HepG2 (cell line): ENCODE measurements around the gene QSER1. TPM values are rescaled to one million over a fixed set of nuclear protein-coding genes. Genes with fewer than 3 reads are reported as not detected.

Experiments used
- ATAC-seq: fragments of 200-7000 bp; cut with Tn5 transposase; 3 replicates; pipeline ENCODE4 v1.9.1; 2020; ENCODE audit warnings: mild to moderate bottlenecking, moderate library complexity
- BruUV-seq: library from RNA; stranded (reverse); fragments of 400-500 nt; replicated peaks from 2 replicates; lab custom pipeline; 2021; lab: Mats Ljungman, UMichigan
- CTCF ChIA-PET: fragments of 300-600 bp; formaldehyde crosslinking; extraction: SDS; loops from one replicate; lab custom pipeline; 2021; ENCODE audit warnings: low total read pairs, inconsistent platforms, low intra/inter-chr PET ratio; lab: Yijun Ruan, JAX
- POLR2A ChIA-PET: fragments of 350-600 bp; sonication (Branson Sonifier 250); formaldehyde crosslinking; loops from one replicate; lab custom pipeline; 2020; ENCODE audit warnings: antibody characterized with exemption, inconsistent platforms; lab: Yijun Ruan, JAX
- DNase-seq: peaks from one replicate; pipeline ENCODE4 v3.0.0-alpha.2; 2015; ENCODE audit warnings: low spot score
- FAIRE-seq: peaks from 3 replicates; lab custom pipeline; 2011; peaks lifted over from hg19 to GRCh38; lab: Jason Lieb, UNC
- H2AFZ ChIP-seq: one replicate; pipeline ENCODE4 v1.6.1; 2011; ENCODE audit warnings: low read length, inconsistent platforms
- H3K27ac ChIP-seq: fragments of 300-600 bp; 3 replicates; pipeline ENCODE4 v1.8.0; 2011; ENCODE audit warnings: mixed run types, mild to moderate bottlenecking, mixed read lengths, low read length, inconsistent platforms; ENCODE audit not compliant: insufficient read depth; ENCODE audit errors: extremely low read length
- H3K27me3 ChIP-seq, 2 experiments: fragments of 200-600 bp in 1 of 2; 2 replicates in 1 of 2; 3 replicates in 1 of 2; pipeline versions ENCODE4 v1.6.0 to v1.8.0; 2011; ENCODE audit warnings: low read length in 2 of 2, mild to moderate bottlenecking in 2 of 2, moderate library complexity in 2 of 2, inconsistent platforms in 1 of 2; ENCODE audit not compliant: insufficient read depth in 2 of 2, control insufficient read depth in 1 of 2
- H3K36me3 ChIP-seq, 2 experiments: fragments of 200-600 bp in 1 of 2; replicated peaks in 1 of 2; 2 replicates in 1 of 2; 3 replicates in 1 of 2; pipeline versions ENCODE4 v1.5.1 to v1.8.0; 2011; ENCODE audit warnings: low read length in 2 of 2, inconsistent platforms in 1 of 2; ENCODE audit not compliant: insufficient read depth in 2 of 2, control insufficient read depth in 1 of 2
- H3K4me1 ChIP-seq: 2 replicates; pipeline ENCODE4 v1.5.1; 2012; ENCODE audit warnings: low read length, inconsistent platforms; ENCODE audit not compliant: insufficient read depth
- H3K4me2 ChIP-seq: 2 replicates; pipeline ENCODE4 v1.6.0; 2011; ENCODE audit warnings: low read depth, low read length, inconsistent platforms
- H3K4me3 ChIP-seq, 3 experiments: fragments of 200-600 bp in 1 of 3; sonication (generic), shearing (Covaris generic) in 1 of 3; replicated peaks in 1 of 3; 2 replicates each; pipeline ENCODE4 v1.5.1; 2011 to 2016; ENCODE audit warnings: low read length in 3 of 3, inconsistent platforms in 2 of 3, low read depth in 2 of 3, mild to moderate bottlenecking in 2 of 3, control low read depth in 1 of 3, mixed read lengths in 1 of 3; ENCODE audit not compliant: insufficient read depth in 1 of 3
- H3K79me2 ChIP-seq: one replicate; pipeline ENCODE4 v1.6.1; 2011; ENCODE audit warnings: low read length, inconsistent platforms; ENCODE audit not compliant: insufficient read depth
- H3K9ac ChIP-seq: 2 replicates; pipeline ENCODE4 v1.6.0; 2011; ENCODE audit warnings: mild to moderate bottlenecking, low read depth, low read length, inconsistent platforms; ENCODE audit not compliant: insufficient read depth
- H3K9me3 ChIP-seq: 2 replicates; pipeline ENCODE4 v1.5.1; 2012; ENCODE audit warnings: mild to moderate bottlenecking, low read length
- H4K20me1 ChIP-seq: 2 replicates; pipeline ENCODE4 v1.6.0; 2011; ENCODE audit warnings: inconsistent platforms, mild to moderate bottlenecking, low read length, moderate library complexity; ENCODE audit not compliant: insufficient read depth
- DMAP1 ChIP-seq: IDR thresholded peaks from 2 replicates; pipeline ENCODE4 v1.6.1; 2016
- EEA1 ChIP-seq: sonication (generic); formaldehyde crosslinking; IDR thresholded peaks from 2 replicates; pipeline ENCODE4 v1.5.1; 2020; ENCODE audit warnings: mild to moderate bottlenecking, missing genetic modification reagents, borderline replicate concordance
- HDAC1 ChIP-seq: sonication (generic); formaldehyde crosslinking; IDR thresholded peaks from 2 replicates; pipeline ENCODE4 v1.5.1; 2020; ENCODE audit warnings: mild to moderate bottlenecking, missing genetic modification reagents
- HIVEP1 ChIP-seq: sonication (generic); formaldehyde crosslinking; IDR thresholded peaks from 2 replicates; pipeline ENCODE4 v1.4.0; 2020; ENCODE audit warnings: mild to moderate bottlenecking, missing genetic modification reagents
- IRF2 ChIP-seq: IDR thresholded peaks from 2 replicates; pipeline ENCODE4 v1.6.1; 2018; ENCODE audit warnings: missing genetic modification reagents, missing compliant biosample characterization
- KDM5A ChIP-seq: fragments of 200-600 bp; sonication (generic); IDR thresholded peaks from 2 replicates; pipeline ENCODE4 v1.7.0; 2018; ENCODE audit warnings: antibody characterized with exemption, mild to moderate bottlenecking, low read length, borderline replicate concordance
- MBD4 ChIP-seq: IDR thresholded peaks from 2 replicates; pipeline ENCODE4 v1.6.1; 2012; ENCODE audit warnings: low read length, inconsistent platforms, borderline replicate concordance
- NAIF1 ChIP-seq: sonication (generic); formaldehyde crosslinking; IDR thresholded peaks from 2 replicates; pipeline ENCODE4 v1.5.0; 2020; ENCODE audit warnings: mild to moderate bottlenecking, missing genetic modification reagents, borderline replicate concordance
- POLR2AphosphoS5 ChIP-seq: IDR thresholded peaks from 2 replicates; pipeline ENCODE4 v1.6.1; 2012; ENCODE audit warnings: low read depth, low read length
- RXRB ChIP-seq: IDR thresholded peaks from 2 replicates; pipeline ENCODE4 v1.6.1; 2016; ENCODE audit warnings: borderline replicate concordance, missing genetic modification reagents, missing compliant biosample characterization
- SCMH1 ChIP-seq: sonication (generic); formaldehyde crosslinking; IDR thresholded peaks from 2 replicates; pipeline ENCODE4 v1.9.0; 2021; ENCODE audit warnings: missing genetic modification reagents, mild to moderate bottlenecking, borderline replicate concordance
- TBP ChIP-seq: sonication (generic); formaldehyde crosslinking; IDR thresholded peaks from 2 replicates; pipeline ENCODE4 v1.5.0; 2020; ENCODE audit warnings: missing genetic modification reagents
- THYN1 ChIP-seq: sonication (generic); formaldehyde crosslinking; IDR thresholded peaks from 2 replicates; pipeline ENCODE4 v1.8.1; 2023; ENCODE audit warnings: low read depth, mild to moderate bottlenecking, moderate library complexity, missing genetic modification reagents, borderline replicate concordance
- ZNF329 ChIP-seq: sonication (generic); formaldehyde crosslinking; IDR thresholded peaks from 2 replicates; pipeline ENCODE4 v1.9.0; 2021; ENCODE audit warnings: low read depth, mild to moderate bottlenecking, missing genetic modification reagents
- ZNF552 ChIP-seq: sonication (generic); formaldehyde crosslinking; IDR thresholded peaks from 2 replicates; pipeline ENCODE4 v1.9.0; 2022; ENCODE audit warnings: missing genetic modification reagents, mild to moderate bottlenecking, borderline replicate concordance
- WGBS: methylation state at CpG from one replicate; pipeline ENCODE4 v1.1.6; 2017; ENCODE audit warnings: low lambda C conversion rate; 5-methylcytosine and 5-hydroxymethylcytosine counted together
- in situ Hi-C: cut with HindIII; loops from 2 replicates; pipeline ENCODE4 v1.10.0; 2017; ENCODE audit warnings: low pct_unique_long_range_greater_than_20kb; ENCODE audit not compliant: extremely low pct_ligation_motif_present
- intact Hi-C: fragments of 100-400 bp; cut with micrococcal nuclease; formaldehyde crosslinking; loops from one replicate; pipeline ENCODE4 v1.10.0; 2022; ENCODE audit not compliant: unreplicated experiment
- polyA plus RNA-seq, 8 experiments: library from polyadenylated mRNA; depleted of rRNA in 3 of 8; stranded (reverse) in 7 of 8; unstranded in 1 of 8; fragments of >200 nt; fragmentation: Illumina TruSeq in 4 of 8; extraction: Trizol in 4 of 8; gene quantifications; 2 replicates each; pipeline versions ENCODE4 v1.2.1 to v1.2.3, GENCODE V29; 2011 to 2016; ENCODE audit warnings: low read depth in 4 of 8, missing spikeins in 1 of 8, mixed read lengths in 1 of 8; ENCODE audit not compliant: insufficient read depth in 1 of 8
- total RNA-seq, 5 experiments: library from RNA; depleted of rRNA; stranded (reverse); fragments of >200 nt; fragmentation: Illumina TruSeq; extraction: Trizol; gene quantifications; 2 replicates each; pipeline ENCODE4 v1.2.3, GENCODE V29; 2016; ENCODE audit warnings: low read depth in 1 of 5
- TF ChIP-seq, protein P1 (sequence below): sonication (generic); formaldehyde crosslinking; IDR thresholded peaks from 2 replicates; pipeline ENCODE4 v1.5.0; 2020; ENCODE audit warnings: mild to moderate bottlenecking, missing genetic modification reagents
- TF ChIP-seq, protein P2 (sequence below): sonication (generic); formaldehyde crosslinking; IDR thresholded peaks from 2 replicates; pipeline ENCODE4 v1.5.0; 2020; ENCODE audit warnings: mild to moderate bottlenecking, missing genetic modification reagents, borderline replicate concordance
- TF ChIP-seq, protein P3 (sequence below): sonication (generic); formaldehyde crosslinking; IDR thresholded peaks from 2 replicates; pipeline ENCODE4 v1.5.1; 2020; ENCODE audit warnings: missing genetic modification reagents, mild to moderate bottlenecking, borderline replicate concordance

Gene QSER1
- total and polyA plus RNA-seq, 2 of the 13 experiments (the other 11 are each of a cell fraction or from before 2014, with no cell fraction given), result 8.9 to 17.3 TPM

DNA sequence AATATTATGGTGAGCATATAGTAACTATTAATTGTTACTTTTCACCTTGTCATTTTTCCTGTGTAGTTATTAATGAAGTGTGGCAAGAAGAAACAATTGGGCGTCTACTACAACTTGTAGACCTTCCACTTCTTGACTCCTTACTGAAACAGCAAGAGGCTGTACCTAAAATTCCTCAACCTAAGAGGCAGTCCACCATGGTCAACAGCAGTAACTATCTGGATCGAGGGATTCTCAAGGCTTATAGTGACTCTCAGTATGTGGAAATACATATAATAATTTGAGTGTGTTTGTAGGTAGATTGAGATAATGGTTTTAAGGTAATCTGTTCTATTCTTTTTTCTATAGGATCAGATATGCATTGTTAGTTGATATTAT is 135.9 kb downstream of the QSER1 start:
- H3K9ac ChIP-seq, result no peak overlapping the region
- no peaks in the 10 kb centered on the region for H3K9me3 ChIP-seq
- intact Hi-C loops, result no loop called here
- H3K4me3 ChIP-seq, result no peak overlapping the region
- TF ChIP-seq ZNF552 (no peak), MBD4 (no peak), TBP (CRISPR knock-in tag) (no peak), KDM5A (no peak), DMAP1 (CRISPR knock-in tag) (no peak), ZNF329 (CRISPR knock-in tag) (no peak), EEA1 (CRISPR knock-in tag) (no peak), HIVEP1 (no peak), SCMH1 (CRISPR knock-in tag) (no peak), IRF2 (CRISPR knock-in tag) (no peak), RXRB (CRISPR knock-in tag) (no peak), HDAC1 (no peak), POLR2AphosphoS5 (no peak), NAIF1 (CRISPR knock-in tag) (no peak), THYN1 (CRISPR knock-in tag) (no peak)
- TF ChIP-seq, protein P1, sequence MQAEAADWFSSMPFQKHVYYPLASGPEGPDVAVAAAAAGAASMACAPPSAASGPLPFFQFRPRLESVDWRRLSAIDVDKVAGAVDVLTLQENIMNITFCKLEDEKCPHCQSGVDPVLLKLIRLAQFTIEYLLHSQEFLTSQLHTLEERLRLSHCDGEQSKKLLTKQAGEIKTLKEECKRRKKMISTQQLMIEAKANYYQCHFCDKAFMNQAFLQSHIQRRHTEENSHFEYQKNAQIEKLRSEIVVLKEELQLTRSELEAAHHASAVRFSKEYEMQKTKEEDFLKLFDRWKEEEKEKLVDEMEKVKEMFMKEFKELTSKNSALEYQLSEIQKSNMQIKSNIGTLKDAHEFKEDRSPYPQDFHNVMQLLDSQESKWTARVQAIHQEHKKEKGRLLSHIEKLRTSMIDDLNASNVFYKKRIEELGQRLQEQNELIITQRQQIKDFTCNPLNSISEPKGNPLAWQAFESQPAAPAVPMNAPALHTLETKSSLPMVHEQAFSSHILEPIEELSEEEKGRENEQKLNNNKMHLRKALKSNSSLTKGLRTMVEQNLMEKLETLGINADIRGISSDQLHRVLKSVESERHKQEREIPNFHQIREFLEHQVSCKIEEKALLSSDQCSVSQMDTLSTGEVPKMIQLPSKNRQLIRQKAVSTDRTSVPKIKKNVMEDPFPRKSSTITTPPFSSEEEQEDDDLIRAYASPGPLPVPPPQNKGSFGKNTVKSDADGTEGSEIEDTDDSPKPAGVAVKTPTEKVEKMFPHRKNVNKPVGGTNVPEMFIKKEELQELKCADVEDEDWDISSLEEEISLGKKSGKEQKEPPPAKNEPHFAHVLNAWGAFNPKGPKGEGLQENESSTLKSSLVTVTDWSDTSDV (CRISPR knock-in tag), result no peak
- TF ChIP-seq, protein P2, sequence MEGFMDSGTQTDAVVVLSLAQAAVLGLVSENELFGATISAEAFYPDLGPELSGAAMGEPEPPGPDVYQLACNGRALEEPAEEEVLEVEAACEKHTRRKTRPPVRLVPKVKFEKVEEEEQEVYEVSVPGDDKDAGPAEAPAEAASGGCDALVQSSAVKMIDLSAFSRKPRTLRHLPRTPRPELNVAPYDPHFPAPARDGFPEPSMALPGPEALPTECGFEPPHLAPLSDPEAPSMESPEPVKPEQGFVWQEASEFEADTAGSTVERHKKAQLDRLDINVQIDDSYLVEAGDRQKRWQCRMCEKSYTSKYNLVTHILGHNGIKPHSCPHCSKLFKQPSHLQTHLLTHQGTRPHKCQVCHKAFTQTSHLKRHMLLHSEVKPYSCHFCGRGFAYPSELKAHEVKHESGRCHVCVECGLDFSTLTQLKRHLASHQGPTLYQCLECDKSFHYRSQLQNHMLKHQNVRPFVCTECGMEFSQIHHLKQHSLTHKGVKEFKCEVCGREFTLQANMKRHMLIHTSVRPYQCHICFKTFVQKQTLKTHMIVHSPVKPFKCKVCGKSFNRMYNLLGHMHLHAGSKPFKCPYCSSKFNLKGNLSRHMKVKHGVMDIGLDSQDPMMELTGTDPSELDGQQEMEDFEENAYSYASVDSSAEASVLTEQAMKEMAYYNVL (CRISPR knock-in tag), result no peak
- TF ChIP-seq, protein P3, sequence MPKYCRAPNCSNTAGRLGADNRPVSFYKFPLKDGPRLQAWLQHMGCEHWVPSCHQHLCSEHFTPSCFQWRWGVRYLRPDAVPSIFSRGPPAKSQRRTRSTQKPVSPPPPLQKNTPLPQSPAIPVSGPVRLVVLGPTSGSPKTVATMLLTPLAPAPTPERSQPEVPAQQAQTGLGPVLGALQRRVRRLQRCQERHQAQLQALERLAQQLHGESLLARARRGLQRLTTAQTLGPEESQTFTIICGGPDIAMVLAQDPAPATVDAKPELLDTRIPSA (CRISPR knock-in tag), result no peak
- BruUV-seq, result no TSS peak
- H4K20me1 ChIP-seq, result no peaks in the 10 kb centered on the region
- no peak for ATAC-seq
- no peak for DNase-seq
- no peak overlapping the region for H3K4me2 ChIP-seq
- no peak for FAIRE-seq
- H3K27ac ChIP-seq, result no peak overlapping the region
- H2AFZ ChIP-seq, result no peak overlapping the region
- H3K79me2 ChIP-seq, result peaks cover 10% of the 10 kb centered on the region
- 91% methylated on average over 2 of the region's 2 CpGs for WGBS
- H3K4me1 ChIP-seq, result peaks cover 8% of the 10 kb centered on the region; the same call in 1 of the 2 replicates
- ChIA-PET CTCF (no interaction called here), POLR2A (no interaction called here)
- peaks cover 1 to 56% of the 10 kb centered on the region in 2 experiments; a peak in 4 of 5 replicates for H3K36me3 ChIP-seq
- in situ Hi-C loops, result no loop called here
- no peaks in the 10 kb centered on the region; a peak in 1 of 5 replicates for H3K27me3 ChIP-seq
